ENCODE results near the gene MYOZ2.
A peak's percentile ranks its signal among the peaks of the same experiment; 100 is the strongest.

MYOZ2 gene

DNA sequence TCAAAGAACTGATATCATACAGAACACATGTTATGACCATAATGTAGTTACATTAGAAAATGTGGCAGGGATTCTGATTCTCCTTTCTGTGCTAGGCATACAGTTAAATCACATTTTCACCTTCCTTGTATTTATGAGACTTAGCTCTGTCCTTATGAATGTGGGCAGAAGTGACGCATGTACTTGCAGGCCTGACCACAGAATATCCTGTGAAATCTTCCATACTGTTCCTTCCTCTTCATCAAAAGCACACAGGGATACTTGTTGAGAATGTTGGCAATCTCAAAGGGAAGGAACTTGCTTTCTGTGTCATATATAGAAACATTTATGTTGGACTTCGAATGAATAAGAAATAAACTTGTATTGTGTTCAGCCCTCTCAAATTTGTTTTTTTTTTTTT lies 17.2 kb upstream of the MYOZ2 start:
- ATAC-seq, result no peak

DNA sequence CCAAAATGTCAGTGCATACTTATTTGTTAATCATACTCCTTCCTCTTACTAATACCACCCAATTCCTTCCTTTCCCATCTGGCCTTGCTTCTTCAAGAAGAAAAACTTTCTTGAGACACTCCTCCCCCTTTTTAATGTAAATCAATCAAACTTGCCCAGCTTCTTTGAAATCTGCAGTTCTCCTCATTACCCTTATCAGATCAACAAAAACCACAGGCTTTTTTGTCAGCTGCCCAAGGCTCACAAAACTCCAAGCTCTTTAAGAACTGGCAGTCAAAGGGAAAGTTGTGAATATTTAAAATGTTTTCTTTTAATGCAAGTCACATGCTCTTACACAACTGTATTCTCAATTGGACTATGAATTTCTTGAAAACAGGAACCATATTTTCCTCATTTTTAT lies 11.3 kb upstream of the MYOZ2 start:
- peak; percentile 59 for ATAC-seq
- TF ChIP-seq ZNF565 (CRISPR knock-in tag; conservative IDR thresholded peaks at IDR 0.05; ENCODE audit: low read depth), result no peak
- no peak for TF ChIP-seq TOX (CRISPR knock-in tag; IDR thresholded peaks at IDR 0.05; ENCODE audit: borderline replicate concordance)
- TF ChIP-seq, protein P1, sequence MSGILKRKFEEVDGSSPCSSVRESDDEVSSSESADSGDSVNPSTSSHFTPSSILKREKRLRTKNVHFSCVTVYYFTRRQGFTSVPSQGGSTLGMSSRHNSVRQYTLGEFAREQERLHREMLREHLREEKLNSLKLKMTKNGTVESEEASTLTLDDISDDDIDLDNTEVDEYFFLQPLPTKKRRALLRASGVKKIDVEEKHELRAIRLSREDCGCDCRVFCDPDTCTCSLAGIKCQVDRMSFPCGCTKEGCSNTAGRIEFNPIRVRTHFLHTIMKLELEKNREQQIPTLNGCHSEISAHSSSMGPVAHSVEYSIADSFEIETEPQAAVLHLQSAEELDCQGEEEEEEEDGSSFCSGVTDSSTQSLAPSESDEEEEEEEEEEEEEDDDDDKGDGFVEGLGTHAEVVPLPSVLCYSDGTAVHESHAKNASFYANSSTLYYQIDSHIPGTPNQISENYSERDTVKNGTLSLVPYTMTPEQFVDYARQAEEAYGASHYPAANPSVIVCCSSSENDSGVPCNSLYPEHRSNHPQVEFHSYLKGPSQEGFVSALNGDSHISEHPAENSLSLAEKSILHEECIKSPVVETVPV (CRISPR knock-in tag; IDR thresholded peaks at IDR 0.05), result no peak
- no peak for TF ChIP-seq ZFP30 (CRISPR knock-in tag; IDR thresholded peaks at IDR 0.05)
- TF ChIP-seq, protein P2, sequence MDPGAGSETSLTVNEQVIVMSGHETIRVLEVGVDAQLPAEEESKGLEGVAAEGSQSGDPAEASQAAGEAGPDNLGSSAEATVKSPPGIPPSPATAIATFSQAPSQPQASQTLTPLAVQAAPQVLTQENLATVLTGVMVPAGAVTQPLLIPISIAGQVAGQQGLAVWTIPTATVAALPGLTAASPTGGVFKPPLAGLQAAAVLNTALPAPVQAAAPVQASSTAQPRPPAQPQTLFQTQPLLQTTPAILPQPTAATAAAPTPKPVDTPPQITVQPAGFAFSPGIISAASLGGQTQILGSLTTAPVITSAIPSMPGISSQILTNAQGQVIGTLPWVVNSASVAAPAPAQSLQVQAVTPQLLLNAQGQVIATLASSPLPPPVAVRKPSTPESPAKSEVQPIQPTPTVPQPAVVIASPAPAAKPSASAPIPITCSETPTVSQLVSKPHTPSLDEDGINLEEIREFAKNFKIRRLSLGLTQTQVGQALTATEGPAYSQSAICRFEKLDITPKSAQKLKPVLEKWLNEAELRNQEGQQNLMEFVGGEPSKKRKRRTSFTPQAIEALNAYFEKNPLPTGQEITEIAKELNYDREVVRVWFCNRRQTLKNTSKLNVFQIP (CRISPR knock-in tag; IDR thresholded peaks at IDR 0.05; ENCODE audit: borderline replicate concordance, low read depth), result no peak
- no peak for TF ChIP-seq ISL1 (CRISPR knock-in tag; IDR thresholded peaks at IDR 0.05)
- TF ChIP-seq, protein P3, sequence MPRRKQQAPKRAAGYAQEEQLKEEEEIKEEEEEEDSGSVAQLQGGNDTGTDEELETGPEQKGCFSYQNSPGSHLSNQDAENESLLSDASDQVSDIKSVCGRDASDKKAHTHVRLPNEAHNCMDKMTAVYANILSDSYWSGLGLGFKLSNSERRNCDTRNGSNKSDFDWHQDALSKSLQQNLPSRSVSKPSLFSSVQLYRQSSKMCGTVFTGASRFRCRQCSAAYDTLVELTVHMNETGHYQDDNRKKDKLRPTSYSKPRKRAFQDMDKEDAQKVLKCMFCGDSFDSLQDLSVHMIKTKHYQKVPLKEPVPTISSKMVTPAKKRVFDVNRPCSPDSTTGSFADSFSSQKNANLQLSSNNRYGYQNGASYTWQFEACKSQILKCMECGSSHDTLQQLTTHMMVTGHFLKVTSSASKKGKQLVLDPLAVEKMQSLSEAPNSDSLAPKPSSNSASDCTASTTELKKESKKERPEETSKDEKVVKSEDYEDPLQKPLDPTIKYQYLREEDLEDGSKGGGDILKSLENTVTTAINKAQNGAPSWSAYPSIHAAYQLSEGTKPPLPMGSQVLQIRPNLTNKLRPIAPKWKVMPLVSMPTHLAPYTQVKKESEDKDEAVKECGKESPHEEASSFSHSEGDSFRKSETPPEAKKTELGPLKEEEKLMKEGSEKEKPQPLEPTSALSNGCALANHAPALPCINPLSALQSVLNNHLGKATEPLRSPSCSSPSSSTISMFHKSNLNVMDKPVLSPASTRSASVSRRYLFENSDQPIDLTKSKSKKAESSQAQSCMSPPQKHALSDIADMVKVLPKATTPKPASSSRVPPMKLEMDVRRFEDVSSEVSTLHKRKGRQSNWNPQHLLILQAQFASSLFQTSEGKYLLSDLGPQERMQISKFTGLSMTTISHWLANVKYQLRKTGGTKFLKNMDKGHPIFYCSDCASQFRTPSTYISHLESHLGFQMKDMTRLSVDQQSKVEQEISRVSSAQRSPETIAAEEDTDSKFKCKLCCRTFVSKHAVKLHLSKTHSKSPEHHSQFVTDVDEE (CRISPR knock-in tag; IDR thresholded peaks at IDR 0.05), result no peak

More for the DNA sequence above, 17.2 kb upstream of the MYOZ2 start:
- no peak for TF ChIP-seq ARNTL (CRISPR knock-in tag; IDR thresholded peaks at IDR 0.05; ENCODE audit: borderline replicate concordance, low read depth)
- TF ChIP-seq ZNF70 (CRISPR knock-in tag; IDR thresholded peaks at IDR 0.05), result no peak
- TF ChIP-seq ISL1 (CRISPR knock-in tag; IDR thresholded peaks at IDR 0.05), result no peak
- TF ChIP-seq, protein P2 (CRISPR knock-in tag; IDR thresholded peaks at IDR 0.05; ENCODE audit: borderline replicate concordance, low read depth), result no peak
- no peak for TF ChIP-seq SNAI2 (CRISPR knock-in tag; IDR thresholded peaks at IDR 0.05)
- TF ChIP-seq BACH2 (CRISPR knock-in tag; IDR thresholded peaks at IDR 0.05; ENCODE audit: borderline replicate concordance), result no peak
- TF ChIP-seq CSDC2 (CRISPR knock-in tag; IDR thresholded peaks at IDR 0.05), result no peak

DNA sequence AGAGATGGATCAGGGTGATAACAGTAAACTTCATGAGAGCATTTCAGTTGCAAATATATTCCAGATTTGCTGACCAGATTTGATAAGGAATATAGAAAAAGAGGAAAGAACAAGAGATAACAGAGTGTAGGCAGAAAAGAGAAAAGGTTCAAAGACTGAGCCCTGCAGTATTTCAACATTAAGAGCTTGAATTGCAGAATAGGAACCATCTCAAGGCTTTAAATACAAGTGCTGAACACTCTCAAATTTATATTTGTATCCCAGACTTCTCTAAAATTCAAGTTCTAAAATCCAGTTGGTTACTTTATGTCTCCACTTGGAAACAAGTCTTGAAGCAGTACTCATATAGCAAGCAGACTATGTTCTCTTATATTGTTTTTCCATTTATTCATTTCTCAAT lies 9.7 kb upstream of the MYOZ2 start:
- no peak for ATAC-seq
- TF ChIP-seq, protein P1 (CRISPR knock-in tag; IDR thresholded peaks at IDR 0.05), result no peak
- no peak for TF ChIP-seq RARB (CRISPR knock-in tag; IDR thresholded peaks at IDR 0.05)
- TF ChIP-seq, protein P2 (CRISPR knock-in tag; IDR thresholded peaks at IDR 0.05; ENCODE audit: borderline replicate concordance, low read depth), result no peak
- peak; percentile 27; the same call in 1 of the 2 replicates for TF ChIP-seq TCF4 (CRISPR knock-in tag; IDR thresholded peaks at IDR 0.05; ENCODE audit: borderline replicate concordance)
- TF ChIP-seq ZNF8 (CRISPR knock-in tag; IDR thresholded peaks at IDR 0.05), result no peak

DNA sequence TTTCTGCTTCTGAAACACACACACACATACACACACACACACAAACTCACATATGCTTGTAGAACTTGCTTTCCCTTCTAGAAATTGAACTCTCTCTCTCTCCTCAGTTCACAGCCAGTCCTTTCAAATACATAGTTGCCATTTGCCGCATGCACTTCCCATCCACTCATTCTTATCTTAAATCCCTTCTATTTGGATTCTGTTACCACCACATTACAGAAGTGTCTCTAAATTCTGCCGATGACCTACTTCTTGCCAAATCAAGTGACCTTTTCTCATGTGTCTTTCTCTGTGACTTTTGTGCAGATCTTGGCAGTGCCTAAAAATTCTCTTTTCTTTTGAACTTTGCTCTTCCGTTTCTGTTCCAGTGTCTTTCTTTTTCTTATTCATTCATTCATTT lies 7.5 kb upstream of the MYOZ2 start:
- ATAC-seq, result no peak
- no peak for TF ChIP-seq ESRRG (CRISPR knock-in tag; IDR thresholded peaks at IDR 0.05)
- TF ChIP-seq, protein P4, sequence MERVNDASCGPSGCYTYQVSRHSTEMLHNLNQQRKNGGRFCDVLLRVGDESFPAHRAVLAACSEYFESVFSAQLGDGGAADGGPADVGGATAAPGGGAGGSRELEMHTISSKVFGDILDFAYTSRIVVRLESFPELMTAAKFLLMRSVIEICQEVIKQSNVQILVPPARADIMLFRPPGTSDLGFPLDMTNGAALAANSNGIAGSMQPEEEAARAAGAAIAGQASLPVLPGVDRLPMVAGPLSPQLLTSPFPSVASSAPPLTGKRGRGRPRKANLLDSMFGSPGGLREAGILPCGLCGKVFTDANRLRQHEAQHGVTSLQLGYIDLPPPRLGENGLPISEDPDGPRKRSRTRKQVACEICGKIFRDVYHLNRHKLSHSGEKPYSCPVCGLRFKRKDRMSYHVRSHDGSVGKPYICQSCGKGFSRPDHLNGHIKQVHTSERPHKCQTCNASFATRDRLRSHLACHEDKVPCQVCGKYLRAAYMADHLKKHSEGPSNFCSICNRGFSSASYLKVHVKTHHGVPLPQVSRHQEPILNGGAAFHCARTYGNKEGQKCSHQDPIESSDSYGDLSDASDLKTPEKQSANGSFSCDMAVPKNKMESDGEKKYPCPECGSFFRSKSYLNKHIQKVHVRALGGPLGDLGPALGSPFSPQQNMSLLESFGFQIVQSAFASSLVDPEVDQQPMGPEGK (CRISPR knock-in tag; IDR thresholded peaks at IDR 0.05; ENCODE audit: borderline replicate concordance), result no peak
- no peak for TF ChIP-seq ARNTL (CRISPR knock-in tag; IDR thresholded peaks at IDR 0.05; ENCODE audit: borderline replicate concordance, low read depth)
- TF ChIP-seq ZNF8 (CRISPR knock-in tag; IDR thresholded peaks at IDR 0.05), result no peak
- TF ChIP-seq BACH2 (CRISPR knock-in tag; IDR thresholded peaks at IDR 0.05; ENCODE audit: borderline replicate concordance), result no peak
- TF ChIP-seq CSDC2 (CRISPR knock-in tag; IDR thresholded peaks at IDR 0.05), result no peak

Data from SK-N-SH treated with all-trans-retinoic acid at 6 μM for 48 hours (cell line).